ENCODE data around the gene ENO4.

The ENO4 gene

GRCh38 chr10:116873134-116873533 is 23.8 kb downstream of the ENO4 start:
- no peak for DNase-seq

- DNase-seq = no peak
These were observed 26.6 kb downstream of the ENO4 start for GRCh38 chr10:116875897-116876296.

GRCh38 chr10:116877391-116877790 is 28.1 kb downstream of the ENO4 start:
- no peak for DNase-seq

- no peak for DNase-seq
These were observed 28.8 kb downstream of the ENO4 start for GRCh38 chr10:116878123-116878522.

GRCh38 chr10:116879817-116880216 is 30.5 kb downstream of the ENO4 start:
- DNase-seq = no peak

- no peak for DNase-seq
These were observed 31.6 kb downstream of the ENO4 start for GRCh38 chr10:116880716-116881482.

GRCh38 chr10:116882639-116883038 is 33.3 kb downstream of the ENO4 start:
- no peak for DNase-seq

GRCh38 chr10:116886772-116887171 is 37.5 kb downstream of the ENO4 start:
- no peak for DNase-seq

GRCh38 chr10:116888380-116889055 is 39.2 kb downstream of the ENO4 start:
- DNase-seq = no peak

GRCh38 chr10:116889066-116889465 is 39.8 kb downstream of the ENO4 start:
- DNase-seq = no peak

GRCh38 chr10:116891208-116891607 is 41.9 kb downstream of the ENO4 start:
- DNase-seq = no peak

GRCh38 chr10:116892907-116893685 is 43.8 kb downstream of the ENO4 start:
- DNase-seq = no peak

GRCh38 chr10:116893686-116894037 is 44.4 kb downstream of the ENO4 start:
- no peak for DNase-seq

GRCh38 chr10:116899626-116900025 is 50.3 kb downstream of the ENO4 start:
- no peak for DNase-seq

GRCh38 chr10:116905845-116906210 is 56.5 kb downstream of the ENO4 start:
- no peak for DNase-seq

- no peak for DNase-seq
These were observed 58.1 kb downstream of the ENO4 start for GRCh38 chr10:116907245-116907987.

- DNase-seq = no peak
These were observed 60.0 kb downstream of the ENO4 start for GRCh38 chr10:116909307-116909706.

GRCh38 chr10:116910910-116911309 is 61.6 kb downstream of the ENO4 start:
- DNase-seq = no peak

GRCh38 chr10:116912162-116912561 is 62.9 kb downstream of the ENO4 start:
- DNase-seq = no peak

GRCh38 chr10:116913695-116914094 is 64.4 kb downstream of the ENO4 start:
- no peak for DNase-seq

- no peak for DNase-seq
These were observed 66.0 kb downstream of the ENO4 start for GRCh38 chr10:116915340-116915739.

- no peak for DNase-seq
These were observed 68.2 kb downstream of the ENO4 start for GRCh38 chr10:116917481-116917880.

- no peak for DNase-seq
These were observed 69.3 kb downstream of the ENO4 start for GRCh38 chr10:116918583-116918982.

All from activated CD8-positive, alpha-beta memory T cell treated with anti-CD3 and anti-CD28 coated beads for 24 hours (primary cell).